Kidney epithelial cell (primary cell): ENCODE results near the gene ADCY2. TPM values are rescaled to one million over a fixed set of nuclear protein-coding genes. Genes with fewer than 3 reads are reported as not detected.

Experiments used
- DNase-seq: peaks from one replicate; pipeline ENCODE4 v3.0.0-alpha.2; 2010; ENCODE audit warnings: low read depth
- H3K27me3 ChIP-seq: 2 replicates; pipeline ENCODE4 v1.6.0; 2011; ENCODE audit warnings: low read length; ENCODE audit not compliant: control insufficient read depth, insufficient read depth
- H3K36me3 ChIP-seq: 2 replicates; pipeline ENCODE4 v1.5.1; 2011; ENCODE audit warnings: low read length; ENCODE audit not compliant: control insufficient read depth, insufficient read depth
- H3K4me3 ChIP-seq: 2 replicates; pipeline ENCODE4 v1.5.1; 2011; ENCODE audit warnings: low read depth, mild to moderate bottlenecking, control low read depth, low read length
- total RNA-seq: library from RNA; depleted of rRNA; stranded (reverse); fragments of >200 nt; gene quantifications from 2 replicates; pipeline ENCODE4 v1.2.3, GENCODE V29; 2015
- TF ChIP-seq, protein P1 (sequence below): IDR thresholded peaks from 2 replicates; pipeline ENCODE4 v1.5.1; 2011; ENCODE audit warnings: mild to moderate bottlenecking, moderate library complexity, low read length, control low read depth, inconsistent platforms; ENCODE audit not compliant: insufficient read depth, poor library complexity, severe bottlenecking

The ADCY2 gene
- total RNA-seq, 1 donor from 2014 or later: 0.25 TPM

DNA sequence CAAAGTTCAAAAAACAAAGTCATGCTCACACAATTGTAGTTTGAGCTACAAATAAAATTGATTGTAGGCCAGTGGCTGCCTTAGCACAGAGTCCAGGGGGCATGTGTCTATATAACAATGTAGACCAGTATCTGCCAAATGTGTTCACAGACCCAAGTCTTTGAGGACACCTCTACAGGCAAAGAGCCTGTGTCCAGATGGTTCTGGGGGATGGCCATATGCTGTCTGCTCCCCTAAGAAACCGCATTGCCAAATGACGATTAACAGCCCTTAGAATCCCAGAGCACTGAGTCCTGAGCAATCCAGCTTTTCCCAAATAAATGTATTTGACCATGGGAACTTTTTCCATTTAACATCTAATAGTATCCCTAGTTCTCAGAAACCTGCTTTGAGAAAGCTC lies 169.6 kb downstream of the ADCY2 start:
- TF ChIP-seq, protein P1, sequence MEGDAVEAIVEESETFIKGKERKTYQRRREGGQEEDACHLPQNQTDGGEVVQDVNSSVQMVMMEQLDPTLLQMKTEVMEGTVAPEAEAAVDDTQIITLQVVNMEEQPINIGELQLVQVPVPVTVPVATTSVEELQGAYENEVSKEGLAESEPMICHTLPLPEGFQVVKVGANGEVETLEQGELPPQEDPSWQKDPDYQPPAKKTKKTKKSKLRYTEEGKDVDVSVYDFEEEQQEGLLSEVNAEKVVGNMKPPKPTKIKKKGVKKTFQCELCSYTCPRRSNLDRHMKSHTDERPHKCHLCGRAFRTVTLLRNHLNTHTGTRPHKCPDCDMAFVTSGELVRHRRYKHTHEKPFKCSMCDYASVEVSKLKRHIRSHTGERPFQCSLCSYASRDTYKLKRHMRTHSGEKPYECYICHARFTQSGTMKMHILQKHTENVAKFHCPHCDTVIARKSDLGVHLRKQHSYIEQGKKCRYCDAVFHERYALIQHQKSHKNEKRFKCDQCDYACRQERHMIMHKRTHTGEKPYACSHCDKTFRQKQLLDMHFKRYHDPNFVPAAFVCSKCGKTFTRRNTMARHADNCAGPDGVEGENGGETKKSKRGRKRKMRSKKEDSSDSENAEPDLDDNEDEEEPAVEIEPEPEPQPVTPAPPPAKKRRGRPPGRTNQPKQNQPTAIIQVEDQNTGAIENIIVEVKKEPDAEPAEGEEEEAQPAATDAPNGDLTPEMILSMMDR: no peak
- no peak for DNase-seq
- Histone ChIP-seq H3K36me3 (no peaks in the 10 kb centered on the region), H3K27me3 (no peaks in the 10 kb centered on the region), H3K4me3 (no peak overlapping the region)

DNA sequence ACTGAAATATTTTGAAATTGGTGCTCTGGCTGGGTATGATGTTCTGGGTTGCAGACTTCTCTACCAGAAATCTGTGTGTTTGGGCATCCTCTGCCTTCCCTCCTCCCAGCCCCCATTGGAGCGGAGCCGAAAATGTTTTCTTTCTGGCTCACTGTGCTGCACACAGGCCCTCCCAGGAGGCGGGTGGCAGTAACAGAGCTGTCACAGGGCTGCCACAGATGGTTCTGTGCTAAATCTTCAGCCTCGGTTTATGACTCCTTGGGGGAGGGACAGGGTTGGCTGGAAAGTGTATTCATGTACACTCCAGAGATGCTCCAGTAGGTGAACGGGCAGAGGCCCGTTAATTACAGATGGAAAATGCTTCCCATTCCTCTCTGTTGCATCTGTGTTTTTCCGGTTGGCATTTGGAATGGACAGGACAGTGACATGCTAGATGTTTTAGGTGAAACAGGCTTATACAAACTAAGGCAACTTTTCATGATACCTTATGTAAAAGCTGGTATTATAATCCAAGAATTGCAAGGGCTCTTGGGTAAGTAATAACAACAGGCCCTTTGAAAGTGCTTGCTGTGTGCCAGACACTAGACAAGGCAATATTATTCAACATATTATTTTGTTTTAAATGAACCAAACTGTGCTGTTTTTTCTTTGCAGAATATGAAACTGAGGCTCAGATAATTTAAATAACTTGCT lies 180.2 kb downstream of the ADCY2 start:
- H3K36me3 ChIP-seq: no peaks in the 10 kb centered on the region
- no peak for DNase-seq
- H3K4me3 ChIP-seq: no peak overlapping the region
- no peaks in the 10 kb centered on the region for H3K27me3 ChIP-seq
- TF ChIP-seq, protein P1: no peak

DNA sequence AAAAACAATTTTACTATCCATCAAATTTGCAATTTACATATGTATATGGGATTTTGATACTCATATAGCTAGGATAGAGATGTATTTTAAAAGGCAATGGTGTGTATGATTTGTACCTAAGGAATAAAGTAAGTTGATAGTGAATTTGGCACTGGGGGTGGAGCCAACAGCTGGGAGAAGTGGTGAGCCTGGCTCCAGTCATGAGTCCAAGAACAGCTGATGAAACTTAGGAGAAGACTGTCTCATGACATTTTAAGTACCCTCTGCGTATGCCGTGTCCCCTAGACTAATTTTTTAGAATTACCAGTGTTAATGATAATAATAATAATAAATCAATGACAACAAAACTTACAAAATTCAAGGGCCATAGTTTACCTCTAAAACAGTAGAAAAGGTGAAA lies 181.4 kb downstream of the ADCY2 start:
- no peak overlapping the region for H3K4me3 ChIP-seq
- no peaks in the 10 kb centered on the region for H3K27me3 ChIP-seq
- H3K36me3 ChIP-seq: no peaks in the 10 kb centered on the region
- DNase-seq: no peak
- TF ChIP-seq, protein P1: no peak

DNA sequence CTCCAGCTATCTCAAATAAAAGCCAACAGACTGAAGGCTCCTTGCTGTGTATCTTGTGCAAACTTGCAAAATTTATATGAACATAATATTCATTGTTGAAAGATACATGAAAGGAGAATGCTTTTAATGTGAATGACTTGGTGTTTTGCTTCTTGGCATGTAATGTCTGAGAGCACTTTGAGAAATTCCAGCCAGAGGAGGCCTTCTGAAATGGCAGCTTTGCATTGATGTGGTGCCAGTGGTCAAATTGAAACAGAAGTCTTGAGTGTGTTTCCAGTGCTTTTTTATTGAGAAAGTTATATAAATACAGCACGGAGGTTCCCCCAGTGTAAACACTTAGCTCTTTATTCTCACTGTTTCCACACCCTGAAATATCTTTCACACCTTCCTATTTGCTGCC lies 182.1 kb downstream of the ADCY2 start:
- no peaks in the 10 kb centered on the region for H3K36me3 ChIP-seq
- no peak overlapping the region for H3K4me3 ChIP-seq
- TF ChIP-seq, protein P1: no peak
- no peaks in the 10 kb centered on the region for H3K27me3 ChIP-seq
- no peak for DNase-seq

DNA sequence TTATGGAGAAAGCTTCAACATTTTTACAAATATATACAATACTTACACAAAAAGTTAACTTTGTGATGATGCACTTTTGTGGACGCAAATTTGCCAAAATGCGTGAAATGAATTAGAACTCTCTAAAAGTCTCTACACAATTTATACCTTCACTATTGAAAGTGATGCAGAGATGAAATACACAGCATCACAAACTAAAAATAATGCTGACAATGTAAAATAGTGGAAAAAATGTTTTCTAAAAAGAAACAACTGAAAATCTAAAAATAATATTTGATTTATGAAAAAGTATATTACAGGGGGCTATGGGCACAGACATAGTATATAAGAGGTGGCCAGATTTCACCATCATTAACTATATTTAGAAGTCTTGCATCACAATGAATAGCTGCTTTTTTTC lies 188.8 kb downstream of the ADCY2 start:
- H3K27me3 ChIP-seq: no peaks in the 10 kb centered on the region
- no peak for DNase-seq
- no peaks in the 10 kb centered on the region for H3K36me3 ChIP-seq
- no peak overlapping the region for H3K4me3 ChIP-seq
- TF ChIP-seq, protein P1: no peak

DNA sequence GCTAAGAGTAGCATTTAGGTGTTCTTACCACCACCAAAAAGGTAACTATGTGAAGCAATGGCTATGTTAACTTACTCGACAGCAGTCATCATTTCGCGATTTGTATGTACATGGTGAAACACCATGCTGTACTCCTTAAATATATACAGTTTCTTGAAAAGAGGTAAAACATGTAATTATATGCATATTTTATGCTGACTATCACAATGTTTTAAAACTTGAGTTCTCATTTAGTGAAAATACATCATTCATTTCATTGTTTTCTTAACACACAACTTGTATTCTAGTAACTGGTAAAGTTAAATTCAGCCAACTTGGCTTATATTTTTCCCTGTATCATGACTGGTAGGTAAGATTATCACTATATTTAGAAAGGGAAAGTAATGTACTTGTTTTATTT lies 189.9 kb downstream of the ADCY2 start:
- Histone ChIP-seq H3K4me3 (no peak overlapping the region), H3K27me3 (no peaks in the 10 kb centered on the region), H3K36me3 (no peaks in the 10 kb centered on the region)
- TF ChIP-seq, protein P1: no peak
- no peak for DNase-seq
